HCT116 (cell line): ENCODE data around the gene SH2B3.

Experiments used
- CTCF ChIP-seq, 3 experiments: fragments of 200-600 bp in 1 of 3; sonication (generic) in 1 of 3; IDR thresholded peaks in 2 of 3; conservative IDR thresholded peaks in 1 of 3; 2 replicates each; pipeline ENCODE4 v1.5.1; 2012 to 2017; ENCODE audit warnings: low read depth in 2 of 3, low read length in 2 of 3, antibody characterized with exemption in 1 of 3, borderline replicate concordance in 1 of 3, control low read depth in 1 of 3, mild to moderate bottlenecking in 1 of 3, mixed read lengths in 1 of 3, mixed run types in 1 of 3, moderate library complexity in 1 of 3; ENCODE audit not compliant: insufficient read depth in 1 of 3
- EZH2 ChIP-seq: fragments of 200-600 bp; sonication (generic); IDR thresholded peaks from 2 replicates; pipeline ENCODE4 v1.6.1; 2017; ENCODE audit warnings: antibody characterized with exemption, mixed run types
- JUND ChIP-seq: IDR thresholded peaks from 2 replicates; pipeline ENCODE4 v1.6.1; 2012
- MAX ChIP-seq: IDR thresholded peaks from 2 replicates; pipeline ENCODE4 v1.6.1; 2012
- POLR2A ChIP-seq: IDR thresholded peaks from 2 replicates; pipeline ENCODE4 v1.7.0; 2011; ENCODE audit warnings: borderline replicate concordance; ENCODE audit not compliant: insufficient read depth, insufficient read length; ENCODE audit errors: extremely low read depth
- POLR2AphosphoS5 ChIP-seq: IDR thresholded peaks from 2 replicates; pipeline ENCODE4 v1.6.1; 2011; ENCODE audit warnings: mild to moderate bottlenecking, low read depth, low read length, moderate library complexity
- RAD21 ChIP-seq: IDR thresholded peaks from 2 replicates; pipeline ENCODE4 v1.6.1; 2012; ENCODE audit warnings: low read depth, mild to moderate bottlenecking
- REST ChIP-seq: IDR thresholded peaks from 2 replicates; pipeline ENCODE4 v1.6.1; 2012; ENCODE audit warnings: low read depth
- TCF7L2 ChIP-seq: IDR thresholded peaks from 2 replicates; pipeline ENCODE4 v1.7.0; 2011; ENCODE audit warnings: borderline replicate concordance, inconsistent platforms; ENCODE audit not compliant: insufficient read depth, insufficient read length; ENCODE audit errors: extremely low read depth
- ZBTB33 ChIP-seq: IDR thresholded peaks from 2 replicates; pipeline ENCODE4 v1.6.1; 2011; ENCODE audit warnings: mild to moderate bottlenecking, low read length, moderate library complexity; ENCODE audit not compliant: insufficient replicate concordance; ENCODE audit errors: extremely low read depth
- ZFX ChIP-seq: fragments of 450-650 bp; IDR thresholded peaks from 2 replicates; pipeline ENCODE4 v1.6.1; 2017

- TF ChIP-seq CTCF (IDR thresholded peaks at IDR 0.05 in 2 of 3, conservative IDR thresholded peaks at IDR 0.05 in 1 of 3; ENCODE audit: borderline replicate concordance in 1 of 3, insufficient read depth in 1 of 3, low read depth in 2 of 3, low read length in 2 of 3): no peak
- TF ChIP-seq EZH2: no peak
- no peak for TF ChIP-seq JUND
- TF ChIP-seq POLR2A: no peak
- no peak for TF ChIP-seq REST
- TF ChIP-seq MAX: no peak
- no peak for TF ChIP-seq ZFX
- no peak for TF ChIP-seq RAD21
- no peak for TF ChIP-seq ZBTB33
- TF ChIP-seq TCF7L2: no peak
- no peak for TF ChIP-seq POLR2AphosphoS5
These were observed 5.6 kb downstream of the SH2B3 start for GRCh38 chr12:111411185-111411764.
